Peyer's patch (tissue), 4 donors: ENCODE measurements around the gene SPECC1L. TPM values are rescaled to one million over a fixed set of nuclear protein-coding genes. Genes with fewer than 3 reads are reported as not detected.

Source experiments
- DNase-seq, 3 donors: peaks; one replicate each; pipeline ENCODE4 v3.0.0-alpha.2; 2017 to 2019
- H3K27ac ChIP-seq, 4 donors: fragments of 200-600 bp; sonication (generic); one replicate each; pipeline ENCODE4 v1.5.1; 2016 to 2019
- H3K27me3 ChIP-seq, 2 donors: fragments of 200-600 bp; sonication (generic); one replicate each; pipeline ENCODE4 v1.5.1; 2019
- H3K36me3 ChIP-seq, 3 donors: fragments of 200-600 bp; sonication (generic); one replicate each; pipeline ENCODE4 v1.5.1; 2016 to 2019
- H3K4me1 ChIP-seq, 4 donors: fragments of 200-600 bp; sonication (generic); one replicate each; pipeline ENCODE4 v1.5.1; 2016 to 2019
- H3K4me3 ChIP-seq, 4 donors: fragments of 200-600 bp; sonication (generic); 1 replicate in 3 of 4; 2 replicates in 1 of 4; pipeline ENCODE4 v1.5.1; 2016 to 2019; ENCODE audit warnings: mild to moderate bottlenecking in 1 of 4
- H3K9me3 ChIP-seq, 4 donors: fragments of 200-600 bp; sonication (generic); one replicate each; pipeline ENCODE4 v1.5.1; 2016 to 2019; ENCODE audit warnings: mild to moderate bottlenecking in 1 of 4
- POLR2A ChIP-seq, 2 donors: fragments of 450-650 bp; IDR thresholded peaks; one replicate each; pipeline ENCODE4 v1.5.1; 2017; ENCODE audit warnings: antibody characterized with exemption in 2 of 2, mild to moderate bottlenecking in 2 of 2, moderate library complexity in 2 of 2
- total RNA-seq, 4 donors: library from RNA; depleted of rRNA; stranded (reverse); fragments of >200 nt; gene quantifications; one replicate each; pipeline ENCODE4 v1.1.0, GENCODE V29; 2016
- TF ChIP-seq, protein P1 (sequence below), 6 experiments: fragments of 450-650 bp in 4 of 6; fragments of 200-600 bp in 2 of 6; sonication (generic) in 1 of 6; IDR thresholded peaks; one replicate each; pipeline ENCODE4 v1.5.1; 2017 to 2019; ENCODE audit warnings: antibody characterized with exemption in 6 of 6, mild to moderate bottlenecking in 3 of 6, moderate library complexity in 1 of 6

Gene SPECC1L
- total RNA-seq, 4 donors from 2014 or later, result 24.2 to 147 (median 34.4) TPM

DNA sequence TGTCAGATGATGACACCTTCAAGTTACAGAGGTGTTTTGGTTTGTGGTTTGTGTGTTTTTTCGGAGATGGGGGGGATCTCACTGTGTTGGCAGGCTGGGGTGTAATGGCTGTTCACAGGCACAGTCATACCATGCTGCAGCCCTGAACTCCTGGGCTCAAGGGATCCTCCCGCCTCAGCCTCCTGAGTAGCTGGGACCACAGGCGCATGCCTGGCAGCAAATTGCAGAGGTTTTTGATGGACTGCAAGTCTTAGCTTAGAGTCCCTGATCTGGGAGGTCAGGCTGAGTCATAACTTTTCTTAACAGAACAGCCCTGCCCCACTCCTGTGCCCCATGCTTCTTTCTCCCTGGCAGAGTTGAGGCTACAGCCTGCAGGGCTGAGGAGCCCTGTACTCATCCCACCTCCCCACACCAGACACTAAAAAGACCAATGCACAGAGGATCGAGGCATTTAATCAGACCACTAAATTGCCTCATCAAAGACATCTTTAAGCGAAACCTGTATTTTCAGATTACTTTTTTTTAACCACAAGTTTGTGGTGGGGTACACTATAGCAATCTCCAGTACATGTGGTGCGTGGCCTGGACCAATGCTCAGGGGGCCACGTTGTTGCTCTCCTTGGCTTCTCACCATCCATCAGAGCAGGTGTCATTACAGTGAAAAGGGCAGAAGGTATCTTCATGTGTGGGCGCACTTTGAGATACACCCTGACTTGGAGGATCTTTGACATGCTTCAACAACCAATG is 139.7 kb downstream of the SPECC1L start:
- no peak overlapping the region for H3K4me3 ChIP-seq
- no peaks in the 10 kb centered on the region for H3K27me3 ChIP-seq
- peak in 1 of 3 donors; percentile 12 for DNase-seq
- TF ChIP-seq POLR2A (IDR thresholded peaks at IDR 0.05), result no peak
- TF ChIP-seq, protein P1, sequence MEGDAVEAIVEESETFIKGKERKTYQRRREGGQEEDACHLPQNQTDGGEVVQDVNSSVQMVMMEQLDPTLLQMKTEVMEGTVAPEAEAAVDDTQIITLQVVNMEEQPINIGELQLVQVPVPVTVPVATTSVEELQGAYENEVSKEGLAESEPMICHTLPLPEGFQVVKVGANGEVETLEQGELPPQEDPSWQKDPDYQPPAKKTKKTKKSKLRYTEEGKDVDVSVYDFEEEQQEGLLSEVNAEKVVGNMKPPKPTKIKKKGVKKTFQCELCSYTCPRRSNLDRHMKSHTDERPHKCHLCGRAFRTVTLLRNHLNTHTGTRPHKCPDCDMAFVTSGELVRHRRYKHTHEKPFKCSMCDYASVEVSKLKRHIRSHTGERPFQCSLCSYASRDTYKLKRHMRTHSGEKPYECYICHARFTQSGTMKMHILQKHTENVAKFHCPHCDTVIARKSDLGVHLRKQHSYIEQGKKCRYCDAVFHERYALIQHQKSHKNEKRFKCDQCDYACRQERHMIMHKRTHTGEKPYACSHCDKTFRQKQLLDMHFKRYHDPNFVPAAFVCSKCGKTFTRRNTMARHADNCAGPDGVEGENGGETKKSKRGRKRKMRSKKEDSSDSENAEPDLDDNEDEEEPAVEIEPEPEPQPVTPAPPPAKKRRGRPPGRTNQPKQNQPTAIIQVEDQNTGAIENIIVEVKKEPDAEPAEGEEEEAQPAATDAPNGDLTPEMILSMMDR (IDR thresholded peaks at IDR 0.05), result no peak
- H3K9me3 ChIP-seq, result no peaks in the 10 kb centered on the region
- peaks cover 0 to 46% (median 0%) of the 10 kb centered on the region in 3 donors for H3K36me3 ChIP-seq
- no peak overlapping the region for H3K27ac ChIP-seq
- H3K4me1 ChIP-seq, result no peaks in the 10 kb centered on the region

DNA sequence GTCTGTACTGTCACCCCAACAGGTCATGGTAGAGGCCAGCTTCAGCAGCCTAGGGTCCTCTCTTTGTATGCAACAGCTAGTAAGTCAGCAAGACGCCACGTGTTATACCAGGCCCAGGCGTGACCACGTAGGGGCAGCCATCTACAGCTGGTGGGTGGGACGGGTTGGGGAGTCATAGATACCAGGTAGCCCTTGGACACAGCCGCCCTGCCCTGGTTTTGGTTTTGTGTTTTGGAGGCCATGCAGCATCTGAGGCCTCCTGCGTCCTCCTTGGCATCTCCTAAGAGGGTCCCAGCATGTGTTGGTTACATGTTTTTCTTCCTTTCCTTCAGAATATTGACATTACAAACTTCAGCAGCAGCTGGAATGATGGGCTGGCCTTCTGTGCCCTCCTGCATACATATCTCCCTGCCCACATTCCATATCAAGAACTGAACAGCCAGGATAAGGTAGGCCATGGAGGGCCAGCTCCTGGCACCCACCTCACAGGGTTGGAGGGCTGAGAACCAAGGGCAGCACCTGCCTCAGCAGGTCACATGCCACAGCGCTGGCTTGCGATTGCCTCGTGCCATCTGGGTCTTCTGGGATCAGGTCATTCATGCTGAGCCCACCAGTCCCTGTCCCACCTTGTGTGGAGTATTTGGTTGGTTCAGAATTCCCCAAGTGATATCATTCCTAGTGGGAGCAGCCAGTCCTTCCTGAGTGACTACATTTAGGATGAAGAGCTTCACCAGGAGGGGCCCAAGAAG is 140.8 kb downstream of the SPECC1L start:
- Histone ChIP-seq H3K4me1 (no peaks in the 10 kb centered on the region), H3K27ac (no peak overlapping the region), H3K36me3 (peaks cover 0 to 52% (median 0%) of the 10 kb centered on the region in 3 donors), H3K9me3 (no peaks in the 10 kb centered on the region), H3K27me3 (no peaks in the 10 kb centered on the region), H3K4me3 (no peak overlapping the region)
- DNase-seq, result peak in 2 of 3 donors; percentile 32 to 43
- TF ChIP-seq, protein P1 (IDR thresholded peaks at IDR 0.05), result no peak
- TF ChIP-seq POLR2A (IDR thresholded peaks at IDR 0.05), result no peak

DNA sequence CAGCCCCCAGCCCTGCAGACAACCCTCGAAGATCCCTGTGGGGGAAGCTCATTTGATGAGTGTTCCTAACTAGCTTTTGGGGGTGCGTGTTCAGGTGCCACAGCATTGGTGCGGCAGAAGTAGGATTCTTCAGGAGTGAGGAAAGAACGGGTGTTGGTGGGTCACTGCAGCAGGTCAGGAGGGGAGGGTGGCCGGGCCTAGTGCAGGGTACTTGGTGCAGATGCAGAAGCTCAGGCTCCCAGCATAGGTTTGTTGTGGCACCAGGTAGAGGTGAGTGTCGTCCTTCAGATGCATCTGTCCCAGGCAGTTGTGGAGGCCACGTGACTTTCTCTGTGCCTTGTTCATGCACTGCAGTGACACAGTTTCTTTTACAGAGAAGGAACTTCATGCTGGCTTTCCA is 141.6 kb downstream of the SPECC1L start:
- Histone ChIP-seq H3K4me3 (no peak overlapping the region), H3K27ac (no peak overlapping the region), H3K36me3 (peaks cover 0 to 56% (median 0%) of the 10 kb centered on the region in 3 donors), H3K4me1 (no peaks in the 10 kb centered on the region), H3K27me3 (no peaks in the 10 kb centered on the region), H3K9me3 (no peaks in the 10 kb centered on the region)
- peak in 1 of 3 donors; percentile 20 for DNase-seq
- TF ChIP-seq, protein P1 (IDR thresholded peaks at IDR 0.05), result no peak
- no peak for TF ChIP-seq POLR2A (IDR thresholded peaks at IDR 0.05)

DNA sequence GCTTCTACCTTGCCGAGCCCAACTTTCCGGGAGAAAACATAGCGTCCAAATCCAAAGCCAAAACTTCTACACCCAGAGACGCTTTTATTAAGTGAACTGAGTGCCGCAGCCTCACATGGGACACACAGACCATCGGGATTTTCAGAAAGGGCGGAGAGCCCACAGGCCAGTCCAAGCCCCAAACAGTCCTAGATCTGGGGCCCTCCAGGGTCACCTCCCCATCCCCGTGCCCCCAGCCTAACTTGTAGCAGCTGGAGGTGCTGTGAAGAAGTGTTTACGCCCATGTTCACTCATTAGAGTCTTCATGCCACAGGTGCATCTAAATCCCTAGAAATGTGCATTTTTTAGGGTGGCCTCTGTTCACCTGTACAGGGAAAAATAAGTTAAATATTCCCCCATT is 142.6 kb downstream of the SPECC1L start:
- no peak overlapping the region for H3K4me3 ChIP-seq
- H3K27ac ChIP-seq, result no peak overlapping the region
- no peaks in the 10 kb centered on the region for H3K27me3 ChIP-seq
- no peaks in the 10 kb centered on the region for H3K4me1 ChIP-seq
- TF ChIP-seq, protein P1 (IDR thresholded peaks at IDR 0.05), result no peak
- no peak for TF ChIP-seq POLR2A (IDR thresholded peaks at IDR 0.05)
- peaks cover 0 to 52% (median 0%) of the 10 kb centered on the region in 3 donors for H3K36me3 ChIP-seq
- peak in 1 of 3 donors; percentile 20 for DNase-seq
- H3K9me3 ChIP-seq, result no peaks in the 10 kb centered on the region

DNA sequence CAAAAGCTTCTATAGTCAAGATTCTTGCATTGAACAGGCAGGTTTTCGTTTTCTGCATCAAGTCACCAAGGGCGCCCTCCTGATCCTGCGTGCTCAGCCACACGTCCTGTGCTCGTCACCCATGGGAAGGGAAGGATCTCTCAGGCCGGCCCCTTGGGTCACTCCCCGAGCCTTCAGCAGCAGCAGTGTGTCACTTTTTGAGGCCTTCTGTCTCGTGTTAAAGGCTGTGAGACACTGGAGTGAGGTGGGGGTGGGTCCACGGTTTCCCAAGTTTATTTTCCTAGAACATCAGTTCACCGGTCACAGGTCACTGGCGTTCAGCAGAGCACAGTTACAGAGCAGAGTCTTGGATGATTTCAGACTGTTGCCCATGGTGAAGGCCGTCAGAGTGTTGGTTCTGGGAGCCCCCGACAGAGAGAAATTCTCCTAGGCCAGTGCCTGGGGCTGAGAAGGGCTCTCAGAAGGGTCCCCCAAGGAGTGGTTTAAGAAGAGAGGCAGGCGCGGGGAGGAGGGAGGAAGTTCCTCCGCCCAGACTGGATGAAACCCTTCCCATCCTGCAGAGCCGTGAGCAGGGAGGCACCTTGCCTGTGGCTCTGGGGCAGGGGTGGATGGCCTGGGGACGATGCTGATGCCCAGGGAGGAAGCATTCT is 143.2 kb downstream of the SPECC1L start:
- TF ChIP-seq, protein P1 (IDR thresholded peaks at IDR 0.05), result no peak
- no peak for TF ChIP-seq POLR2A (IDR thresholded peaks at IDR 0.05)
- H3K9me3 ChIP-seq, result no peaks in the 10 kb centered on the region
- peaks cover 0 to 50% (median 0%) of the 10 kb centered on the region in 3 donors for H3K36me3 ChIP-seq
- H3K4me3 ChIP-seq, result no peak overlapping the region
- H3K27me3 ChIP-seq, result no peaks in the 10 kb centered on the region
- no peaks in the 10 kb centered on the region for H3K4me1 ChIP-seq
- DNase-seq, result peak in 2 of 3 donors; percentile 27 to 42
- no peak overlapping the region for H3K27ac ChIP-seq
